Vagina (tissue), 2 donors: Measurements from ENCODE around the gene NPW. TPM values are rescaled to one million over a fixed set of nuclear protein-coding genes. Genes with fewer than 3 reads are reported as not detected.
"Not testable (repeated sequence)": the region's sequence is repeated elsewhere in the genome, so short reads cannot be mapped to it uniquely, and the experiment has no call there.

ENCODE experiments used
- DNase-seq, 2 donors: peaks; one replicate each; pipeline ENCODE4 v3.0.0-alpha.2; 2017; ENCODE audit errors: extremely low spot score in 2 of 2
- H3K27ac ChIP-seq: fragments of 200-600 bp; sonication (generic); one replicate; pipeline ENCODE4 v1.5.1; 2019
- H3K27me3 ChIP-seq: fragments of 200-600 bp; sonication (generic); one replicate; pipeline ENCODE4 v1.5.1; 2019
- H3K36me3 ChIP-seq, 2 donors: fragments of 200-600 bp; sonication (generic); one replicate each; pipeline ENCODE4 v1.5.1; 2017 to 2019
- H3K4me1 ChIP-seq: fragments of 200-600 bp; sonication (generic); one replicate; pipeline ENCODE4 v1.5.1; 2019
- H3K4me3 ChIP-seq, 2 donors: fragments of 200-600 bp; sonication (generic); 1 replicate in 1 of 2; 2 replicates in 1 of 2; pipeline ENCODE4 v1.5.1; 2016 to 2019
- H3K9me3 ChIP-seq: fragments of 200-600 bp; sonication (generic); one replicate; pipeline ENCODE4 v1.5.1; 2019
- POLR2A ChIP-seq, 2 donors: fragments of 450-650 bp; IDR thresholded peaks; one replicate each; pipeline ENCODE4 v1.6.1; 2017; ENCODE audit warnings: antibody characterized with exemption in 2 of 2, mild to moderate bottlenecking in 2 of 2, moderate library complexity in 2 of 2
- POLR2AphosphoS5 ChIP-seq, 2 donors: sonication (generic); formaldehyde crosslinking; IDR thresholded peaks; one replicate each; pipeline ENCODE4 v1.9.0; 2017; ENCODE audit warnings: antibody characterized with exemption in 2 of 2, mild to moderate bottlenecking in 2 of 2, low read depth in 1 of 2; ENCODE audit not compliant: insufficient read depth in 1 of 2
- intact Hi-C: fragments of 100-400 bp; cut with DNase I; formaldehyde crosslinking; loops from one replicate; pipeline ENCODE4 v1.15.1; 2023
- total RNA-seq: library from RNA; depleted of rRNA; stranded (reverse); fragments of >200 nt; gene quantifications from one replicate; pipeline ENCODE4 v1.2.3, GENCODE V29; 2016
- TF ChIP-seq, protein P1 (sequence below), 3 experiments: fragments of 450-650 bp in 2 of 3; fragments of 200-600 bp in 1 of 3; sonication (generic) in 1 of 3; IDR thresholded peaks; one replicate each; pipeline ENCODE4 v1.5.1; 2017 to 2019; ENCODE audit warnings: antibody characterized with exemption in 3 of 3, mild to moderate bottlenecking in 2 of 3, moderate library complexity in 2 of 3

Gene NPW
- total RNA-seq, 1 donor from 2014 or later: not detected

- H3K4me3 ChIP-seq: peak overlapping the region in 1 of 2 donors; percentile 7
- no peak for DNase-seq
- peaks cover 82% of the 10 kb centered on the region for H3K4me1 ChIP-seq
- no peaks in the 10 kb centered on the region for H3K36me3 ChIP-seq
- no peak overlapping the region for H3K27ac ChIP-seq
- intact Hi-C loops: no loop called here
- no peak for TF ChIP-seq POLR2AphosphoS5 (IDR thresholded peaks at IDR 0.05; ENCODE audit: insufficient read depth in 1 of 2, low read depth in 1 of 2)
- TF ChIP-seq, protein P1, sequence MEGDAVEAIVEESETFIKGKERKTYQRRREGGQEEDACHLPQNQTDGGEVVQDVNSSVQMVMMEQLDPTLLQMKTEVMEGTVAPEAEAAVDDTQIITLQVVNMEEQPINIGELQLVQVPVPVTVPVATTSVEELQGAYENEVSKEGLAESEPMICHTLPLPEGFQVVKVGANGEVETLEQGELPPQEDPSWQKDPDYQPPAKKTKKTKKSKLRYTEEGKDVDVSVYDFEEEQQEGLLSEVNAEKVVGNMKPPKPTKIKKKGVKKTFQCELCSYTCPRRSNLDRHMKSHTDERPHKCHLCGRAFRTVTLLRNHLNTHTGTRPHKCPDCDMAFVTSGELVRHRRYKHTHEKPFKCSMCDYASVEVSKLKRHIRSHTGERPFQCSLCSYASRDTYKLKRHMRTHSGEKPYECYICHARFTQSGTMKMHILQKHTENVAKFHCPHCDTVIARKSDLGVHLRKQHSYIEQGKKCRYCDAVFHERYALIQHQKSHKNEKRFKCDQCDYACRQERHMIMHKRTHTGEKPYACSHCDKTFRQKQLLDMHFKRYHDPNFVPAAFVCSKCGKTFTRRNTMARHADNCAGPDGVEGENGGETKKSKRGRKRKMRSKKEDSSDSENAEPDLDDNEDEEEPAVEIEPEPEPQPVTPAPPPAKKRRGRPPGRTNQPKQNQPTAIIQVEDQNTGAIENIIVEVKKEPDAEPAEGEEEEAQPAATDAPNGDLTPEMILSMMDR (IDR thresholded peaks at IDR 0.05): no peak
- no peak for TF ChIP-seq POLR2A (IDR thresholded peaks at IDR 0.05)
- H3K27me3 ChIP-seq: no peaks in the 10 kb centered on the region
- H3K9me3 ChIP-seq: no peaks in the 10 kb centered on the region
Measured at GRCh38 chr16:2029350-2029749, 9.8 kb downstream of the NPW start.

- Histone ChIP-seq H3K4me3 (no peak overlapping the region), H3K27me3 (no peaks in the 10 kb centered on the region), H3K4me1 (peaks cover 87% of the 10 kb centered on the region), H3K36me3 (no peaks in the 10 kb centered on the region), H3K27ac (no peak overlapping the region), H3K9me3 (no peaks in the 10 kb centered on the region)
- intact Hi-C loops: no loop called here
- TF ChIP-seq, protein P1 (IDR thresholded peaks at IDR 0.05): no peak
- no peak for TF ChIP-seq POLR2A (IDR thresholded peaks at IDR 0.05)
- no peak for TF ChIP-seq POLR2AphosphoS5 (IDR thresholded peaks at IDR 0.05; ENCODE audit: insufficient read depth in 1 of 2, low read depth in 1 of 2)
- no peak for DNase-seq
Measured at GRCh38 chr16:2030036-2030435, 10.5 kb downstream of the NPW start.

- intact Hi-C loops: no loop called here
- DNase-seq: no peak
- H3K27me3 ChIP-seq: no peaks in the 10 kb centered on the region
- H3K9me3 ChIP-seq: no peaks in the 10 kb centered on the region
- H3K36me3 ChIP-seq: no peaks in the 10 kb centered on the region
- H3K27ac ChIP-seq: peak overlapping the region; percentile 89
- peaks cover 87% of the 10 kb centered on the region for H3K4me1 ChIP-seq
- H3K4me3 ChIP-seq: no peak overlapping the region
- no peak for TF ChIP-seq POLR2A (IDR thresholded peaks at IDR 0.05)
- peak in 1 of 2 donors; percentile 8 for TF ChIP-seq POLR2AphosphoS5 (IDR thresholded peaks at IDR 0.05; ENCODE audit: insufficient read depth in 1 of 2, low read depth in 1 of 2)
Measured at GRCh38 chr16:2031081-2031577, 11.5 kb downstream of the NPW start.

GRCh38 chr16:2032285-2033056, 12.9 kb downstream of the NPW start:
- TF ChIP-seq POLR2AphosphoS5 (IDR thresholded peaks at IDR 0.05; ENCODE audit: insufficient read depth in 1 of 2, low read depth in 1 of 2) (peak in 1 of 2 donors; percentile 26), POLR2A (IDR thresholded peaks at IDR 0.05) (no peak)
- TF ChIP-seq, protein P1 (IDR thresholded peaks at IDR 0.05): no peak
- Histone ChIP-seq H3K4me3 (peak overlapping the region; percentile 35 to 41), H3K27ac (peak overlapping the region; percentile 89), H3K27me3 (no peaks in the 10 kb centered on the region), H3K4me1 (peaks cover 92% of the 10 kb centered on the region), H3K36me3 (no peaks in the 10 kb centered on the region), H3K9me3 (no peaks in the 10 kb centered on the region)
- DNase-seq: no peak
- intact Hi-C loops: no loop called here

- DNase-seq: no peak
- TF ChIP-seq, protein P1 (IDR thresholded peaks at IDR 0.05): no peak
- TF ChIP-seq POLR2AphosphoS5 (IDR thresholded peaks at IDR 0.05; ENCODE audit: insufficient read depth in 1 of 2, low read depth in 1 of 2): peak in 1 of 2 donors; percentile 71
- Histone ChIP-seq H3K36me3 (no peaks in the 10 kb centered on the region), H3K4me1 (peaks cover 92% of the 10 kb centered on the region), H3K9me3 (no peaks in the 10 kb centered on the region), H3K4me3 (peak overlapping the region; percentile 35 to 41), H3K27ac (peak overlapping the region; percentile 89), H3K27me3 (no peaks in the 10 kb centered on the region)
- intact Hi-C loops: no loop called here
Measured at GRCh38 chr16:2033057-2033908, 13.7 kb downstream of the NPW start.

- intact Hi-C loops, H3K27me3 ChIP-seq, H3K36me3 ChIP-seq, H3K9me3 ChIP-seq, DNase-seq: not testable (repeated sequence)
- H3K4me1 ChIP-seq: peaks cover 93% of the 10 kb centered on the region
- H3K4me3 ChIP-seq: peak overlapping the region; percentile 35 to 41
- H3K27ac ChIP-seq: peak overlapping the region; percentile 91
Measured at GRCh38 chr16:2033909-2034695, 14.5 kb downstream of the NPW start.
